Stimulated activated CD8-positive, alpha-beta memory T cell treated with anti-CD3 and anti-CD28 coated beads, Interleukin-12 subunit alpha, Interleukin-12 subunit beta, amount 100 ng/mL, for 1 hour (primary cell): ENCODE measurements around the gene C19orf85.

Source experiments
- DNase-seq: peaks from one replicate; pipeline ENCODE4 v3.0.0-alpha.2; 2020; ENCODE audit warnings: low read depth

The C19orf85 gene

GRCh38 chr19:55477905-55478304, 13.4 kb upstream of the C19orf85 start:
- no peak for DNase-seq

GRCh38 chr19:55476100-55476775, 11.7 kb upstream of the C19orf85 start, which contains the start of gene ZNF628:
Gene ZNF628, plus strand, starts transcription at chr19:55476617. Its CDS starts 3,294 bp downstream, at chr19:55479911.
- DNase-seq: peak; percentile 94

- DNase-seq: no peak
These were observed 10.0 kb upstream of the C19orf85 start for GRCh38 chr19:55474269-55475265.

GRCh38 chr19:55473225-55474012, 8.9 kb upstream of the C19orf85 start:
- no peak for DNase-seq

- no peak for DNase-seq
These were observed 7.9 kb upstream of the C19orf85 start for GRCh38 chr19:55472463-55472862.

GRCh38 chr19:55471266-55471665, 6.7 kb upstream of the C19orf85 start:
- DNase-seq: no peak

- no peak for DNase-seq
These were observed 3.5 kb upstream of the C19orf85 start for GRCh38 chr19:55468054-55468393.

GRCh38 chr19:55467236-55468053, 2.9 kb upstream of the C19orf85 start:
- peak; percentile 40 for DNase-seq

GRCh38 chr19:55466241-55466614, 1.7 kb upstream of the C19orf85 start:
- no peak for DNase-seq

- no peak for DNase-seq
These were observed 1.1 kb upstream of the C19orf85 start for GRCh38 chr19:55465460-55466240.

GRCh38 chr19:55464039-55464661, 401 bp downstream of the C19orf85 start:
- no peak for DNase-seq

- no peak for DNase-seq
These were observed 944 bp downstream of the C19orf85 start for GRCh38 chr19:55463583-55464031.

GRCh38 chr19:55462722-55463121, 1.8 kb downstream of the C19orf85 start:
- no peak for DNase-seq

GRCh38 chr19:55461974-55462626, 2.5 kb downstream of the C19orf85 start:
- DNase-seq: no peak

GRCh38 chr19:55461259-55461973, 3.1 kb downstream of the C19orf85 start, which contains the start of gene ISOC2:
Gene ISOC2, minus strand, starts transcription at chr19:55461642. Its CDS starts 5,156 bp downstream, at chr19:55456486.
- DNase-seq: peak; percentile 100

- no peak for DNase-seq
These were observed 3.8 kb downstream of the C19orf85 start for GRCh38 chr19:55460670-55461258.

GRCh38 chr19:55459950-55460657, 4.4 kb downstream of the C19orf85 start:
- DNase-seq: no peak

- no peak for DNase-seq
These were observed 5.0 kb downstream of the C19orf85 start for GRCh38 chr19:55459551-55459949.
